ENCODE measurements around the gene XPNPEP1. TPM values are rescaled to one million over a fixed set of nuclear protein-coding genes. Genes with fewer than 3 reads are reported as not detected.
A peak's percentile ranks its signal among the peaks of the same experiment; 100 is the strongest.

XPNPEP1 gene
- total RNA-seq, 1 donor from 2014 or later = 60.6 TPM

DNA sequence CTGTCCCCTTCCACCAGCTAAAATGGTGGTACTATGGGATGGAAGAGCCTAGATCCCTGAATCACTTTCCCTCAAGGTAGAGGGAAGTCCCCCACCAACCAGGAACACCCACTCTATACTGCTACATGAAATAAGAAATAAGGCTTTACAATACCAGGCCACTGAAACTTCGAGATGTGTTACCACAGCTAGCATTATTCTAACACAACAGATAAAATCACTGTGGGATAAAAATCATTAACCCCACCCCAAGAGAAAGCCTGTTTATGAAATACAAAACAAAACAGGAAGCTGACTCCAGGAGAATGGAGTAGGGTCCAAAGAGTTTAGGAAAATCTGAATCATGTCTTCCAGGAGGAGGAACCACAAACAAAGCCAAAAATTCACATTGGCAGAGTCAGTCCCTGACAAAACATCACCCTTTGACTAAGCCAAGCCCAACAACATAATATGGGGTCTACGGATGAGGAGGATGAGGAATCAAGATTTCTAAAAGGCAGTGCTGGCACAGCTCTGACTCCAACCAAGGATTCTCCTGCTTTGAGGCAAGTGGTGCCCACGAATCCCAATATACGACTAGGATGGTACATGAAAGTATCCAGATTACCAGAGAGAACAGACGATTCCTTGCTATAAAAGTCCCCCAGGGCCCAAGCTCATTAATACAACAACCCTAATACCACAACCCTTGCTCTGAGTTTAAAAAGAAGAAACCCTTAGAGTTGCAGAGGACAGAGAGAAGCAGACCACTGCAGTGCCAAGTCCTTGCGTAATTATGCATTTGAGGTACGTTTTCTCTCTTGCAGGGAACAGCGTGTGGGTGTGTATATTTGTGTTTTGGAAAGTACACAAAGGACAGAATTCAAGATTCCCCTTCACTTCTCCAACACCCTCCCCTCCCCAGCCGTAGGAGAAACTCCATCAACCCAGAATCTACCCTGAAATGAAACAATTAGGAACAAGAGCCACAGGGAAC, 23.7 kb downstream of the XPNPEP1 start:
- intact Hi-C loops (cut with DNase I) = no loop called here
- no peak for DNase-seq (ENCODE audit: low spot score)
- ATAC-seq = peak; percentile 85

GRCh38 chr10:109898666-109899355, 24.5 kb downstream of the XPNPEP1 start:
- DNase-seq (ENCODE audit: low spot score) (peak; percentile 71), ATAC-seq (peak; percentile 81)
- intact Hi-C loops (cut with DNase I) = no loop called here

DNA sequence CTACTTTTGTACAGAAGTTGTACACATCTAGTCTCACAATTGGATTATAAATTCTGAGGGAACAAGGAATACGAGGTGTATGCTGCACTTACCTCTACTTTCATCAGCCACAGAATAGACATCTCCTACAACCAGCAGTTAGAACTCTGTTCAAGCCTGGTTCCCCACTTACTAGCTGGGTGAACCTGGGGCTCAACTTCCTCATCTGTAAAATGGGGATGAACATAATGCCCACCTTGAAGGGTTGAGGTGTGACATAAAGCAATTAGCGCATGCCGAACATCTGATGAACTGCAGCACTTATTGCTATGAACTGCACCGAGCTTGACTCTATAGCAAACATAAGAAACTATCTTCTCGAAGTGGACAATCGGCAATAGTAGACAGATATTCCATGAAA, 25.3 kb downstream of the XPNPEP1 start:
- intact Hi-C loops (cut with DNase I) = no loop called here
- DNase-seq (ENCODE audit: low spot score) (no peak), ATAC-seq (no peak)

- no peak for DNase-seq (ENCODE audit: low spot score)
- no peak for ATAC-seq
- intact Hi-C loops (cut with DNase I) = loop anchor here (2.0 kb wide), 1 partner anchor 33 kb away; no protein-coding TSS in a partner anchor
These were observed 27.5 kb downstream of the XPNPEP1 start for GRCh38 chr10:109895848-109896247.

- no peak for DNase-seq (ENCODE audit: low spot score)
- ATAC-seq = peak; percentile 29
- intact Hi-C loops (cut with DNase I) = no loop called here
These were observed 28.1 kb downstream of the XPNPEP1 start for GRCh38 chr10:109895095-109895818.

- peak; percentile 85 for ATAC-seq
- DNase-seq (ENCODE audit: low spot score) = peak; percentile 75
- intact Hi-C loops (cut with DNase I) = no loop called here
These were observed 28.8 kb downstream of the XPNPEP1 start for GRCh38 chr10:109894516-109894915.

GRCh38 chr10:109893386-109893785, 29.9 kb downstream of the XPNPEP1 start:
- ATAC-seq = no peak
- intact Hi-C loops (cut with DNase I) = no loop called here
- DNase-seq (ENCODE audit: low spot score) = no peak

GRCh38 chr10:109892931-109893330, 30.4 kb downstream of the XPNPEP1 start:
- intact Hi-C loops (cut with DNase I) = no loop called here
- DNase-seq (ENCODE audit: low spot score) (no peak), ATAC-seq (peak; percentile 33)

GRCh38 chr10:109892117-109892516, 31.2 kb downstream of the XPNPEP1 start:
- intact Hi-C loops (cut with DNase I) = no loop called here
- ATAC-seq (no peak), DNase-seq (ENCODE audit: low spot score) (no peak)

GRCh38 chr10:109891105-109891504, 32.2 kb downstream of the XPNPEP1 start:
- intact Hi-C loops (cut with DNase I) = no loop called here
- no peak for ATAC-seq
- no peak for DNase-seq (ENCODE audit: low spot score)

DNA sequence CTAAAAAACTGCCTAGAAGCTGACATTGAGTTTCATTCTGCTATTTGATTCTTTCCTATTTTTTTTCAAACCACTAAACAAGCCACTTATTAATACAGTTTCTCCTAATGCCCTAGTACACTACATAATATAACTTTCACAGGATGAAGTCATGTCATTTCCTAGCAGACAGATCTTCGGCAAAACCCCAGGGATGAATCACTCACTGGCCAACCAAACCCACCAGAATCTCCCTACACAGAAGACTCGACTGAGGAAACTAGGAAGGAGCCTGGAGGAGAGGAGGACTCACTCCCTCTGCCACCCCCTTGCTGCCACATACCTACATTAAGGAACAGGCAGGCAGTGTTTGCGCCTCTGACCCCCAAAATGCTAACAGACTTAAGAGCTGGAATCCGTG, 33.4 kb downstream of the XPNPEP1 start:
- no peak for DNase-seq (ENCODE audit: low spot score)
- ATAC-seq = no peak
- intact Hi-C loops (cut with DNase I) = loop anchor here (10.0 kb wide), 1 partner anchor 395 kb away; no protein-coding TSS in a partner anchor

DNA sequence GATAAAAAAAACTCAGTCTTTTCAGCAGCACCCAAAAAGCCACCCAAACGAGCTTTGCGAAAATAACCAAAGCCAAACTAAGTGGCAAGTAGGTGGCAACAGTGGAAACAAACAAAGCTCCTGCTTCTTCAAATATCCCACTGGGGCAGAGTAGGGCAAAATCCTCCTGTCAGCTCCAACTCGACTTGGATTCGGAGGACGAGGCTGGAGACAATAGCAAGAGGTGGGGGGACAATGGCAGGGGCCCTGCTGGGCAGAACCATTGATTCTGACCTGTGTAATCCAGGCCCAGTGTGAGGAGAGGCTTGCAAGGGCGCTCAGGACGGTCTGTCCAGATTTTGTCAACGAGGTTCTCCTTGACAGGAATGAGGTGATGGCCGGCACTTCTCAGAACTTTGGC, 35.5 kb downstream of the XPNPEP1 start:
- peak; percentile 47 for DNase-seq (ENCODE audit: low spot score)
- intact Hi-C loops (cut with DNase I) = loop anchor here (10.0 kb wide), 1 partner anchor 397 kb away; no protein-coding TSS in a partner anchor
- no peak for ATAC-seq

- DNase-seq (ENCODE audit: low spot score) = peak; percentile 36
- no peak for ATAC-seq
- intact Hi-C loops (cut with DNase I) = loop anchor here (10.0 kb wide), 1 partner anchor 398 kb away; no protein-coding TSS in a partner anchor
These were observed 36.1 kb downstream of the XPNPEP1 start for GRCh38 chr10:109887243-109887642.

GRCh38 chr10:109886781-109887140, 36.5 kb downstream of the XPNPEP1 start:
- DNase-seq (ENCODE audit: low spot score) (peak; percentile 31), ATAC-seq (no peak)
- intact Hi-C loops (cut with DNase I) = loop anchor here (10.0 kb wide), 1 partner anchor 398 kb away; no protein-coding TSS in a partner anchor

- ATAC-seq = no peak
These were observed 37.1 kb downstream of the XPNPEP1 start for GRCh38 chr10:109886037-109886780.

DNA sequence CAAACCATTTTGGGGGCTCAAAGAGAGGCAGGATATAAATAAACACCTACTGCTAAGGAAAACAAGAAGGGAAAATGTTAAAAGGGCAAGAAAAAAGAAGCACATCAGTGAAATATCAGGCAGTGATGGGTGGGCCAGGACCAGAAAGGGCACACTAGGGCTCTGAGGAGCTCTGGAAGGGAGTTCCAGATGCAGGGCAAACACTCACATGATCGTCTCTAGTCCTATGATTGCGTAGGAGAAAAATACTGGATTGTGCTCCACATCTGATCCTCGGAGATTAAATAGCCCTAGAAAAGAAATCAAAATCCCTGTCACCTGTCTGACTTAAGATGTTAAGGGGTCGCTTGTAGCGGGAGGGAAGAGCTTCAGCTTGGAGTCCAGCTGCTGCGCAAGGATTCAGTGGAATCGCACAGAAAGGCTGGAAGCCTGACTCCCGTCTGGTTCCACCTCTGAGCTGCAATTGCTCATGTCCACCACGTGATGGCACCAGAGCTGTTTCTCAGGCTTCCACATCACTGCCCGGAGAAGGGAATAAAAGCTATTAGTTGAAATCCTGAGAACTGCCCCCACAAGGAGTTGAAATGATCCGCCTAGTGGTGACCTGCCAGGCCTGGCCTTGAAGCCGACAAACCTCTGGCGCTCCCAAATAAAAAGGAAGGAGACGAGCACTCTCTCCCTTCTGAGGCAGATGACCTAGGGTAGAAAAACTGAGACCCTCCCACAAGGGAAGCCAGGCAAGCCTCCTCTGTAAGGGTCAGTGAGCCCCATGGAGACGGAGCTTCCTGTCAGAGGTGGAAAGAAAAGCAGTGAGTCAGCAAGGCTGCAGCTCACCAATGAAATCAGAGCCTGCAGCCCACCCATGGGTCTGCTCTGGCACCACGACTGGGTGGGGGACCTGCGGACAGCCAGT, 39.2 kb downstream of the XPNPEP1 start:
- peak; percentile 83 for DNase-seq (ENCODE audit: low spot score)
- intact Hi-C loops (cut with DNase I) = loop anchor here (10.0 kb wide), 1 partner anchor 401 kb away; no protein-coding TSS in a partner anchor
- peak; percentile 91 for ATAC-seq

More at GRCh38 chr10:109886037-109886780, 37.1 kb downstream of the XPNPEP1 start:
- DNase-seq (ENCODE audit: low spot score) = peak; percentile 42
- intact Hi-C loops (cut with DNase I) = loop anchor here (10.0 kb wide), 1 partner anchor 399 kb away; no protein-coding TSS in a partner anchor

All from sciatic nerve (tissue), 2 donors.